ENCODE data around the gene OLR1. TPM values are rescaled to one million over a fixed set of nuclear protein-coding genes. Genes with fewer than 3 reads are reported as not detected.
A peak's percentile ranks its signal among the peaks of the same experiment; 100 is the strongest.

Gene OLR1
- total RNA-seq, 1 donor, result under 0.01 TPM

DNA sequence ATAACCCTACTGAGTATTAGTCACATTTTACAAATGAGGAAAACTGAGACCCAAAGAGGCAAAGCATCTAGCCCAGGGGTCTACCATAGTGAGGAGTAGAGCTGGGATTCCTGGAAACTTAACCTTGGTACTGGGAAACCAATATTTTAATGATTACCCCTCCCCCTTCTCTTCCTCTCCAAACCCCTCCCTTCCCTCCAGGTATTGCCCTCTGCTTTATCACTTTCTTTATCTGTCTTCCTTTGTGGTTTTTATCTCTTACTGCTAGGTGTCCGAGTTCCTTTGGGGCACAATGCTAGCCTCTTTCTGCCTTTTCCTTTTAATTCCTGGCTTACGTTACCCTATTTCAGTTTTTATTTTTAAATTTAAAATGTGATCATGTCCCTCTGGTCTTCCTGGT, 43.5 kb upstream of the OLR1 start:
- peaks cover 9% of the 10 kb centered on the region for H3K36me3 ChIP-seq (ENCODE audit: insufficient read depth, low read length)
- H4K20me1 ChIP-seq (ENCODE audit: insufficient read depth, low read length), result peaks cover 11% of the 10 kb centered on the region
- no peaks in the 10 kb centered on the region for H3K27me3 ChIP-seq (ENCODE audit: insufficient read depth, low read length)
- H3K4me1 ChIP-seq (ENCODE audit: insufficient read depth, low read length), result peaks cover 17% of the 10 kb centered on the region
- H3K4me2 ChIP-seq (ENCODE audit: insufficient read depth, low read length), result peak overlapping the region; percentile 93
- H3K9me3 ChIP-seq (ENCODE audit: low read depth, low read length), result no peaks in the 10 kb centered on the region
- peaks cover 26% of the 10 kb centered on the region for H3K79me2 ChIP-seq (ENCODE audit: insufficient read depth, low read length)
- DNase-seq (ENCODE audit: insufficient read length, low spot score, missing footprints), result no peak
- H3K27ac ChIP-seq (ENCODE audit: low read depth, low read length), result no peak overlapping the region
- TF ChIP-seq CTCF (IDR thresholded peaks at IDR 0.05; ENCODE audit: extremely low read depth, low read depth, low read length), result no peak
- no peak overlapping the region for H2AFZ ChIP-seq (ENCODE audit: low read length)
- peak overlapping the region; percentile 80 for H3K4me3 ChIP-seq (ENCODE audit: insufficient read depth, low read length)

DNA sequence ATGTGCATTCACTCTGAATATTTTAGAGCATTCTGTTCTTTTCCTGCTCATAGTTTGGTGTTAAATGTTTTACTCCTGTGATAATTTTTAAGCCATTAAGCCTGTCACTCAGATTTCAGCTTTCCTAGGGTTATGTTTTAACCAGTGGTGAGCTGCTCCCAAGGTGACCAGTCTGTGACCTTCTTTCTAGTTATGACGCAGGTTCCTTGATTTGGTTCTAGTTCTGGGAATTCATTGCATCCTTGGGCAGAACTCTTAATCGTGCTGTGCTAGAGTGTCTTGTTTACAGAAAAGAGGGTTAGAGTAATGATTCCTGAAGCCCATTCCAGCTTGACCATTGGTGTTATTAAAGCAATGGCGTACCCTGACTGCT, 42.9 kb upstream of the OLR1 start:
- H4K20me1 ChIP-seq (ENCODE audit: insufficient read depth, low read length), result peaks cover 11% of the 10 kb centered on the region

GRCh38 chr12:10214136-10214894, 42.4 kb upstream of the OLR1 start:
- DNase-seq (ENCODE audit: insufficient read length, low spot score, missing footprints), result no peak
- Histone ChIP-seq H3K4me1 (ENCODE audit: insufficient read depth, low read length) (peaks cover 17% of the 10 kb centered on the region), H4K20me1 (ENCODE audit: insufficient read depth, low read length) (peaks cover 11% of the 10 kb centered on the region), H3K9me3 (ENCODE audit: low read depth, low read length) (no peaks in the 10 kb centered on the region), H3K4me2 (ENCODE audit: insufficient read depth, low read length) (peak overlapping the region; percentile 93), H3K79me2 (ENCODE audit: insufficient read depth, low read length) (peaks cover 26% of the 10 kb centered on the region), H3K27me3 (ENCODE audit: insufficient read depth, low read length) (no peaks in the 10 kb centered on the region), H3K36me3 (ENCODE audit: insufficient read depth, low read length) (no peaks in the 10 kb centered on the region), H3K27ac (ENCODE audit: low read depth, low read length) (peak overlapping the region; percentile 97), H3K4me3 (ENCODE audit: insufficient read depth, low read length) (peak overlapping the region; percentile 80), H2AFZ (ENCODE audit: low read length) (peak overlapping the region; percentile 77)
- TF ChIP-seq CTCF (IDR thresholded peaks at IDR 0.05; ENCODE audit: extremely low read depth, low read depth, low read length), result no peak

More for the DNA sequence above, 42.9 kb upstream of the OLR1 start:
- peaks cover 26% of the 10 kb centered on the region for H3K79me2 ChIP-seq (ENCODE audit: insufficient read depth, low read length)
- peaks cover 4% of the 10 kb centered on the region for H3K36me3 ChIP-seq (ENCODE audit: insufficient read depth, low read length)
- peak overlapping the region; percentile 80 for H3K4me3 ChIP-seq (ENCODE audit: insufficient read depth, low read length)
- no peaks in the 10 kb centered on the region for H3K27me3 ChIP-seq (ENCODE audit: insufficient read depth, low read length)
- no peak for TF ChIP-seq CTCF (IDR thresholded peaks at IDR 0.05; ENCODE audit: extremely low read depth, low read depth, low read length)
- no peaks in the 10 kb centered on the region for H3K9me3 ChIP-seq (ENCODE audit: low read depth, low read length)
- DNase-seq (ENCODE audit: insufficient read length, low spot score, missing footprints), result no peak
- peak overlapping the region; percentile 97 for H3K27ac ChIP-seq (ENCODE audit: low read depth, low read length)
- H2AFZ ChIP-seq (ENCODE audit: low read length), result no peak overlapping the region
- H3K4me1 ChIP-seq (ENCODE audit: insufficient read depth, low read length), result peaks cover 17% of the 10 kb centered on the region
- H3K4me2 ChIP-seq (ENCODE audit: insufficient read depth, low read length), result peak overlapping the region; percentile 93
